ENCODE results near the gene SOX4.

Gene SOX4

GRCh38 chr6:21582651-21583050 lies 10.9 kb upstream of the SOX4 start:
- H3K79me2 ChIP-seq, result no peaks in the 10 kb centered on the region
- no peak overlapping the region for H3K4me2 ChIP-seq (ENCODE audit: low read length)
- H3K27ac ChIP-seq, result no peak overlapping the region
- H3K9me3 ChIP-seq (ENCODE audit: control insufficient read depth, low read length), result no peaks in the 10 kb centered on the region
- no peaks in the 10 kb centered on the region for H3K4me1 ChIP-seq
- H2AFZ ChIP-seq, result no peak overlapping the region
- no peak for TF ChIP-seq CTCF (IDR thresholded peaks at IDR 0.05)
- no peak overlapping the region for H3K4me3 ChIP-seq (ENCODE audit: low read depth, low read length)
- H3K9ac ChIP-seq, result no peak overlapping the region
- no peaks in the 10 kb centered on the region for H3K36me3 ChIP-seq (ENCODE audit: control insufficient read depth, insufficient read depth, low read length)
- no peaks in the 10 kb centered on the region for H3K27me3 ChIP-seq (ENCODE audit: control insufficient read depth, insufficient read depth, low read length)

GRCh38 chr6:21586300-21586699 lies 7.3 kb upstream of the SOX4 start:
- Histone ChIP-seq H2AFZ (peak overlapping the region; percentile 78), H3K4me3 (ENCODE audit: low read depth, low read length) (no peak overlapping the region), H3K4me1 (no peaks in the 10 kb centered on the region), H3K9ac (no peak overlapping the region), H3K27me3 (ENCODE audit: control insufficient read depth, insufficient read depth, low read length) (no peaks in the 10 kb centered on the region), H3K27ac (no peak overlapping the region), H3K36me3 (ENCODE audit: control insufficient read depth, insufficient read depth, low read length) (no peaks in the 10 kb centered on the region), H3K4me2 (ENCODE audit: low read length) (no peak overlapping the region), H3K9me3 (ENCODE audit: control insufficient read depth, low read length) (no peaks in the 10 kb centered on the region), H3K79me2 (no peaks in the 10 kb centered on the region)
- TF ChIP-seq CTCF (IDR thresholded peaks at IDR 0.05), result no peak

- no peaks in the 10 kb centered on the region for H3K27me3 ChIP-seq (ENCODE audit: control insufficient read depth, insufficient read depth, low read length)
- no peaks in the 10 kb centered on the region for H3K9me3 ChIP-seq (ENCODE audit: control insufficient read depth, low read length)
- no peaks in the 10 kb centered on the region for H3K79me2 ChIP-seq
- H3K36me3 ChIP-seq (ENCODE audit: control insufficient read depth, insufficient read depth, low read length), result no peaks in the 10 kb centered on the region
- peak overlapping the region; percentile 99 for H3K4me2 ChIP-seq (ENCODE audit: low read length)
- H3K4me1 ChIP-seq, result no peaks in the 10 kb centered on the region
- no peak for TF ChIP-seq CTCF (IDR thresholded peaks at IDR 0.05)
- peak overlapping the region; percentile 78 for H2AFZ ChIP-seq
- peak overlapping the region; percentile 75 for H3K4me3 ChIP-seq (ENCODE audit: low read depth, low read length)
- no peak overlapping the region for H3K27ac ChIP-seq
- H3K9ac ChIP-seq, result no peak overlapping the region
These were observed 6.8 kb upstream of the SOX4 start for GRCh38 chr6:21586740-21587178.

GRCh38 chr6:21587179-21587960 lies 6.2 kb upstream of the SOX4 start:
- peak overlapping the region; percentile 45 for H3K27ac ChIP-seq
- H3K4me2 ChIP-seq (ENCODE audit: low read length), result peak overlapping the region; percentile 99
- TF ChIP-seq CTCF (IDR thresholded peaks at IDR 0.05), result peak; percentile 10
- no peaks in the 10 kb centered on the region for H3K9me3 ChIP-seq (ENCODE audit: control insufficient read depth, low read length)
- H3K4me3 ChIP-seq (ENCODE audit: low read depth, low read length), result peak overlapping the region; percentile 75
- H3K36me3 ChIP-seq (ENCODE audit: control insufficient read depth, insufficient read depth, low read length), result no peaks in the 10 kb centered on the region
- H3K4me1 ChIP-seq, result no peaks in the 10 kb centered on the region
- H2AFZ ChIP-seq, result peak overlapping the region; percentile 78
- no peaks in the 10 kb centered on the region for H3K79me2 ChIP-seq
- H3K27me3 ChIP-seq (ENCODE audit: control insufficient read depth, insufficient read depth, low read length), result no peaks in the 10 kb centered on the region
- H3K9ac ChIP-seq, result no peak overlapping the region

Data from parathyroid adenoma (tissue), 2 donors.